Fibroblast of lung (primary cell): ENCODE data around the gene PTPRQ. TPM values are rescaled to one million over a fixed set of nuclear protein-coding genes. Genes with fewer than 3 reads are reported as not detected.

Source experiments
- DNase-seq, 2 donors: peaks; one replicate each; pipeline versions ENCODE4 v3.0.0 to v3.0.0-alpha.2; 2010; ENCODE audit warnings: low read depth in 2 of 2
- H2AFZ ChIP-seq: 2 replicates; pipeline ENCODE4 v1.5.1; 2012; ENCODE audit warnings: low read length, control low read depth, inconsistent platforms
- H3K27ac ChIP-seq: 2 replicates; pipeline ENCODE4 v1.5.1; 2011; ENCODE audit warnings: low read length, control low read depth; ENCODE audit not compliant: insufficient read depth
- H3K27me3 ChIP-seq: 2 replicates; pipeline ENCODE4 v1.5.1; 2011; ENCODE audit warnings: mild to moderate bottlenecking, low read length; ENCODE audit not compliant: control insufficient read depth, insufficient read depth
- H3K36me3 ChIP-seq: 2 replicates; pipeline ENCODE4 v1.5.1; 2011; ENCODE audit warnings: low read length; ENCODE audit not compliant: control insufficient read depth, insufficient read depth
- H3K4me1 ChIP-seq: 2 replicates; pipeline ENCODE4 v1.5.1; 2011; ENCODE audit warnings: low read length; ENCODE audit not compliant: control insufficient read depth, insufficient read depth; ENCODE audit errors: extremely low read depth
- H3K4me2 ChIP-seq: 2 replicates; pipeline ENCODE4 v1.5.1; 2011; ENCODE audit warnings: low read length, control low read depth; ENCODE audit not compliant: insufficient read depth; ENCODE audit errors: extremely low read depth
- H3K4me3 ChIP-seq, 4 experiments: fragments of 200-600 bp in 1 of 4; sonication (generic) in 1 of 4; replicated peaks in 1 of 4; 2 replicates each; pipeline ENCODE4 v1.5.1; 2011 to 2016; ENCODE audit warnings: low read length in 4 of 4, low read depth in 3 of 4, mild to moderate bottlenecking in 3 of 4, control low read depth in 2 of 4, inconsistent platforms in 1 of 4, mixed read lengths in 1 of 4; ENCODE audit not compliant: insufficient read depth in 1 of 4; ENCODE audit errors: control extremely low read depth in 1 of 4
- H3K79me2 ChIP-seq: 2 replicates; pipeline ENCODE4 v1.5.1; 2012; ENCODE audit warnings: mild to moderate bottlenecking, low read length, inconsistent platforms; ENCODE audit not compliant: control insufficient read depth, insufficient read depth
- H3K9ac ChIP-seq: 2 replicates; pipeline ENCODE4 v1.5.1; 2011; ENCODE audit warnings: mild to moderate bottlenecking, low read length, control low read depth; ENCODE audit not compliant: insufficient read depth
- H3K9me3 ChIP-seq: 2 replicates; pipeline ENCODE4 v1.5.1; 2012; ENCODE audit warnings: low read depth, low read length; ENCODE audit not compliant: control insufficient read depth, insufficient read depth
- H4K20me1 ChIP-seq: 2 replicates; pipeline ENCODE4 v1.5.1; 2011; ENCODE audit warnings: low read length; ENCODE audit not compliant: control insufficient read depth, insufficient read depth; ENCODE audit errors: extremely low read depth
- EZH2 ChIP-seq: IDR thresholded peaks from 2 replicates; pipeline ENCODE4 v1.5.1; 2012; ENCODE audit warnings: low read length, control low read depth, mild to moderate bottlenecking; ENCODE audit errors: missing control alignments
- polyA plus RNA-seq, 2 donors: library from polyadenylated mRNA; depleted of rRNA in 1 of 2; stranded (reverse) in 1 of 2; unstranded in 1 of 2; fragments of >200 nt; gene quantifications; 2 replicates each; pipeline ENCODE4 v1.2.1, GENCODE V29; 2011 to 2012; ENCODE audit warnings: missing spikeins in 1 of 2
- total RNA-seq: library from RNA; depleted of rRNA; stranded (reverse); fragments of >200 nt; gene quantifications from 2 replicates; pipeline ENCODE4 v1.2.1, GENCODE V29; 2014
- TF ChIP-seq, protein P1 (sequence below), 2 donors: IDR thresholded peaks in 1 of 2; conservative IDR thresholded peaks in 1 of 2; 1 replicate in 1 of 2; 2 replicates in 1 of 2; pipeline ENCODE4 v1.5.1; 2011 to 2012; ENCODE audit warnings: low read length in 2 of 2, control low read depth in 1 of 2, inconsistent platforms in 1 of 2, low read depth in 1 of 2, mild to moderate bottlenecking in 1 of 2

The PTPRQ gene
- total and polyA plus RNA-seq, 2 donors (not counting 1 experiment from before 2014, with no cell fraction given) = 1.3 to 7.7 TPM

DNA sequence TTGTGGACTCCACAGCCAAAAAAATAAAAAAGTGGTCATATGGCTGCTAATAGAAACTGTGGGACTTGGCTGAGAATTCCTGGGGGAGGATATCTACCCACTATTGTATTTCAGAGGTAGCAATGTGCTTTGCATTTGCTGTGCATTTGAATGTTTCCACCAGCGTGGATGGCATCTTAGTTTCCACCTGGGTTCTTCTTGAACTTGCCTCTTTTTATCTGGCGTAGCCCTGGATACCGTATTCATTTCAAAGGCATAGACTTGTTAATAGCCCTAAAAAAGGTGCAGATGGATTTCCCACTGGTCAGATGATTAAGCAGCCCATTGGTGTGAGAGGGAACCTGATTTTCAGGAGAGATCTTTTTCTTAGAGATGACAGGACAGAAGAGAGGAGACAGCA lies 270.8 kb downstream of the PTPRQ start:
- Histone ChIP-seq H3K4me2 (no peak overlapping the region), H4K20me1 (no peaks in the 10 kb centered on the region), H3K4me3 (no peak overlapping the region), H3K27me3 (no peaks in the 10 kb centered on the region), H3K9ac (no peak overlapping the region), H3K36me3 (no peaks in the 10 kb centered on the region), H3K4me1 (no peaks in the 10 kb centered on the region), H3K79me2 (no peaks in the 10 kb centered on the region), H3K27ac (no peak overlapping the region), H3K9me3 (no peaks in the 10 kb centered on the region), H2AFZ (no peak overlapping the region)
- no peak for TF ChIP-seq EZH2
- TF ChIP-seq, protein P1, sequence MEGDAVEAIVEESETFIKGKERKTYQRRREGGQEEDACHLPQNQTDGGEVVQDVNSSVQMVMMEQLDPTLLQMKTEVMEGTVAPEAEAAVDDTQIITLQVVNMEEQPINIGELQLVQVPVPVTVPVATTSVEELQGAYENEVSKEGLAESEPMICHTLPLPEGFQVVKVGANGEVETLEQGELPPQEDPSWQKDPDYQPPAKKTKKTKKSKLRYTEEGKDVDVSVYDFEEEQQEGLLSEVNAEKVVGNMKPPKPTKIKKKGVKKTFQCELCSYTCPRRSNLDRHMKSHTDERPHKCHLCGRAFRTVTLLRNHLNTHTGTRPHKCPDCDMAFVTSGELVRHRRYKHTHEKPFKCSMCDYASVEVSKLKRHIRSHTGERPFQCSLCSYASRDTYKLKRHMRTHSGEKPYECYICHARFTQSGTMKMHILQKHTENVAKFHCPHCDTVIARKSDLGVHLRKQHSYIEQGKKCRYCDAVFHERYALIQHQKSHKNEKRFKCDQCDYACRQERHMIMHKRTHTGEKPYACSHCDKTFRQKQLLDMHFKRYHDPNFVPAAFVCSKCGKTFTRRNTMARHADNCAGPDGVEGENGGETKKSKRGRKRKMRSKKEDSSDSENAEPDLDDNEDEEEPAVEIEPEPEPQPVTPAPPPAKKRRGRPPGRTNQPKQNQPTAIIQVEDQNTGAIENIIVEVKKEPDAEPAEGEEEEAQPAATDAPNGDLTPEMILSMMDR (conservative IDR thresholded peaks at IDR 0.05 in 1 of 2, IDR thresholded peaks at IDR 0.05 in 1 of 2; ENCODE audit: low read depth in 1 of 2, low read length in 2 of 2) = no peak
- DNase-seq = no peak

DNA sequence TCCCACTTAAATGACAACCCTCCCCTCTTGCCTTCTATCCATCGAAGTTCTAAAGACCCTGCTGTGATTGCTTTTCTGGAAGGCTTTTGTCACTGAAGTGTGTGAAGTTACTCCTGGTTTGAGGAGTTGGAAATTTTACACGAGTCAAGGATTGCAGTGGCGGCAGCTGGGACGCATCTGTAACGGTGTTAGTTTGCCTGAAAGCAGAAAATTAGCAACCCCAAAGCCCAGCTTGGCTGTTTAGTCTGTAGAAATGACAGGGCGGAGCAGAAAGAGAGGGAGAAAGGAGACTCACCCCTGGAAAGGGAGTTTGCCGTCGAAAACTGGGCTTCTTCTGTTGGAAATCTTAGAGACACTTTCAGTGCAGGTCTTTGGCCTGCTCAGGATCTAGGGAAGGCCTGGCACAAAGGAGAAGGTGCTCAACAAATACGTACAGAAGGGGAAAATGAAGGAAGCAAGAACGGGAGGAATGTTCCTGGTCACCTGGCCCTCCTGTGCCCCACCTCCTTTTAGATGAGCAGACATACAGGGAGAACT lies 271.7 kb downstream of the PTPRQ start:
- Histone ChIP-seq H3K27ac (no peak overlapping the region), H3K36me3 (no peaks in the 10 kb centered on the region), H3K27me3 (no peaks in the 10 kb centered on the region), H3K4me3 (no peak overlapping the region), H3K9me3 (no peaks in the 10 kb centered on the region), H3K4me2 (no peak overlapping the region), H3K4me1 (no peaks in the 10 kb centered on the region), H4K20me1 (no peaks in the 10 kb centered on the region), H2AFZ (no peak overlapping the region), H3K9ac (no peak overlapping the region), H3K79me2 (no peaks in the 10 kb centered on the region)
- TF ChIP-seq, protein P1 (conservative IDR thresholded peaks at IDR 0.05 in 1 of 2, IDR thresholded peaks at IDR 0.05 in 1 of 2; ENCODE audit: low read depth in 1 of 2, low read length in 2 of 2) = no peak
- TF ChIP-seq EZH2 = no peak
- no peak for DNase-seq

DNA sequence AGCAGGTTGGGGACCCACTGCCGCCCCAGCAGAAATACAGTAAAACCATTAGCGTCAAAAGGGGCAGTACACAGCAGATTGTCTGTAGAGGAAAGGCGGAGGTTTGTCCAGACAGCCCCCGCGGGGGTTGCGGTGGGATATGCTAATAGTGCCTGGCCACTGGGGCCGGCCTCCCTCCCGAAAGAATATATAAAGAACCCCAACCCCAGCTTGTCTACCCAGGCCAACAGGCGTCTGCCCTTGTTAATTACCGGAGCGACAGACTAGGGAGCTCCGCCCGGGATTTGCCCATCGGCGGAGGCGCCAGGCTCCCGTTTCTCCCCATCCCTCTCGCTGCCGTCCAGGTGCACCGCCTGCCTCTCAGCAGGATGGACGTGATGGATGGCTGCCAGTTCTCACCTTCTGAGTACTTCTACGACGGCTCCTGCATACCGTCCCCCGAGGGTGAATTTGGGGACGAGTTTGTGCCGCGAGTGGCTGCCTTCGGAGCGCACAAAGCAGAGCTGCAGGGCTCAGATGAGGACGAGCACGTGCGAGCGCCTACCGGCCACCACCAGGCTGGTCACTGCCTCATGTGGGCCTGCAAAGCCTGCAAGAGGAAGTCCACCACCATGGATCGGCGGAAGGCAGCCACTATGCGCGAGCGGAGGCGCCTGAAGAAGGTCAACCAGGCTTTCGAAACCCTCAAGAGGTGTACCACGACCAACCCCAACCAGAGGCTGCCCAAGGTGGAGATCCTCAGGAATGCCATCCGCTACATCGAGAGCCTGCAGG lies 272.8 kb downstream of the PTPRQ start, which contains the start of gene MYF5:
Gene MYF5, plus strand, starts transcription at position 217 of the 774 bp plus-strand sequence. Its CDS starts 152 bp downstream, at position 369.
- no peaks in the 10 kb centered on the region for H3K36me3 ChIP-seq
- H3K9me3 ChIP-seq = no peaks in the 10 kb centered on the region
- H3K27me3 ChIP-seq = no peaks in the 10 kb centered on the region
- H3K27ac ChIP-seq = no peak within 1 kb of the TSS
- no peaks in the 10 kb centered on the region for H4K20me1 ChIP-seq
- no peak within 1 kb of the TSS for H2AFZ ChIP-seq
- H3K4me1 ChIP-seq = no peaks in the 10 kb centered on the region
- no peaks in the 10 kb centered on the region for H3K79me2 ChIP-seq
- no peak within 1 kb of the TSS for H3K4me2 ChIP-seq
- DNase-seq = no peak
- no peak within 1 kb of the TSS for H3K4me3 ChIP-seq
- TF ChIP-seq, protein P1 (conservative IDR thresholded peaks at IDR 0.05 in 1 of 2, IDR thresholded peaks at IDR 0.05 in 1 of 2; ENCODE audit: low read depth in 1 of 2, low read length in 2 of 2) = no peak
- no peak for TF ChIP-seq EZH2
- H3K9ac ChIP-seq = no peak within 1 kb of the TSS
